Endothelial cell of umbilical vein (primary cell): Measurements from ENCODE around the gene LNX2. TPM values are rescaled to one million over a fixed set of nuclear protein-coding genes. Genes with fewer than 3 reads are reported as not detected.

Experiments used
- BruUV-seq: library from RNA; stranded (reverse); fragments of 400-500 nt; replicated peaks from 2 replicates; lab custom pipeline; 2021; lab: Mats Ljungman, UMichigan
- CTCF ChIA-PET: fragments of 300-600, 350-600 bp; sonication (Branson Sonifier 250); formaldehyde crosslinking; loops from one replicate; lab custom pipeline; 2021; ENCODE audit warnings: antibody characterized with exemption, inconsistent platforms; lab: Charles Lee
- POLR2A ChIA-PET: fragments of 300-600, 350-600 bp; sonication (Branson Sonifier 250); formaldehyde crosslinking; loops from one replicate; lab custom pipeline; 2021; ENCODE audit warnings: antibody characterized with exemption, inconsistent platforms; lab: Charles Lee
- DNase-seq: peaks from one replicate; pipeline ENCODE4 v3.0.0-alpha.2; 2011; ENCODE audit warnings: low read depth, low spot score
- FAIRE-seq: peaks from 2 replicates; lab custom pipeline; 2011; peaks lifted over from hg19 to GRCh38; lab: Jason Lieb, UNC
- H2AFZ ChIP-seq: 2 replicates; pipeline ENCODE4 v1.6.0; 2012; ENCODE audit warnings: low read depth, low read length, control low read depth, inconsistent platforms
- H3K27ac ChIP-seq: 2 replicates; pipeline ENCODE4 v1.5.1; 2011; ENCODE audit warnings: low read depth, mild to moderate bottlenecking, control low read depth, low read length, moderate library complexity; ENCODE audit not compliant: insufficient read depth
- H3K27me3 ChIP-seq, 2 experiments: 2 replicates each; pipeline versions ENCODE4 v1.6.0 to v1.6.1; 2011; ENCODE audit warnings: low read length in 2 of 2, mixed read lengths in 1 of 2; ENCODE audit not compliant: control insufficient read depth in 2 of 2, insufficient read depth in 2 of 2
- H3K36me3 ChIP-seq, 2 experiments: 2 replicates in 1 of 2; 3 replicates in 1 of 2; pipeline ENCODE4 v1.5.1; 2011; ENCODE audit warnings: low read length in 2 of 2, mild to moderate bottlenecking in 1 of 2, moderate library complexity in 1 of 2; ENCODE audit not compliant: control insufficient read depth in 2 of 2, insufficient read depth in 2 of 2; ENCODE audit errors: extremely low read depth in 1 of 2
- H3K4me1 ChIP-seq: 3 replicates; pipeline ENCODE4 v1.5.1; 2011; ENCODE audit warnings: mild to moderate bottlenecking, low read length; ENCODE audit not compliant: control insufficient read depth, insufficient read depth; ENCODE audit errors: extremely low read depth
- H3K4me2 ChIP-seq: 2 replicates; pipeline ENCODE4 v1.6.1; 2011; ENCODE audit warnings: low read length, control low read depth, mixed read lengths; ENCODE audit not compliant: insufficient read depth
- H3K4me3 ChIP-seq, 3 experiments: fragments of 200-600 bp in 1 of 3; sonication (generic), shearing (Covaris generic) in 1 of 3; replicated peaks in 1 of 3; 2 replicates each; pipeline ENCODE4 v1.5.1; 2011 to 2016; ENCODE audit warnings: control low read depth in 3 of 3, low read length in 3 of 3, mild to moderate bottlenecking in 2 of 3, inconsistent platforms in 1 of 3, low read depth in 1 of 3, moderate library complexity in 1 of 3; ENCODE audit not compliant: insufficient read depth in 1 of 3
- H3K79me2 ChIP-seq: 2 replicates; pipeline ENCODE4 v1.6.0; 2012; ENCODE audit warnings: low read length, inconsistent platforms; ENCODE audit not compliant: control insufficient read depth, insufficient read depth
- H3K9ac ChIP-seq: replicated peaks from 2 replicates; pipeline ENCODE3; 2011; ENCODE audit warnings: low read length, control low read depth; ENCODE audit not compliant: insufficient read depth; ENCODE audit errors: extremely low read depth
- H3K9me1 ChIP-seq: replicated peaks from 3 replicates; pipeline ENCODE4 v1.6.0; 2011; ENCODE audit warnings: mild to moderate bottlenecking, low read length; ENCODE audit not compliant: control insufficient read depth, insufficient read depth; ENCODE audit errors: extremely low read depth
- H3K9me3 ChIP-seq: replicated peaks from 2 replicates; pipeline ENCODE4 v1.5.1; 2012; ENCODE audit warnings: low read length, inconsistent platforms; ENCODE audit not compliant: control insufficient read depth, insufficient read depth
- H4K20me1 ChIP-seq: replicated peaks from 2 replicates; pipeline ENCODE3; 2011; ENCODE audit warnings: mild to moderate bottlenecking, low read length; ENCODE audit not compliant: control insufficient read depth, insufficient read depth; ENCODE audit errors: extremely low read depth
- CTCF ChIP-seq, 2 donors: IDR thresholded peaks; 1 replicate in 1 of 2; 2 replicates in 1 of 2; pipeline ENCODE4 v1.5.1; 2011; ENCODE audit warnings: low read length in 2 of 2, mild to moderate bottlenecking in 2 of 2, moderate library complexity in 2 of 2, control low read depth in 1 of 2, inconsistent platforms in 1 of 2, low read depth in 1 of 2; ENCODE audit not compliant: insufficient read depth in 1 of 2; ENCODE audit errors: extremely low read depth in 1 of 2
- EZH2 ChIP-seq: IDR thresholded peaks from 2 replicates; pipeline ENCODE4 v1.6.1; 2012; ENCODE audit warnings: borderline replicate concordance, low read depth, mild to moderate bottlenecking, moderate library complexity, low read length, inconsistent platforms; ENCODE audit not compliant: severe bottlenecking
- FOS ChIP-seq: IDR thresholded peaks from 2 replicates; pipeline ENCODE4 v1.6.1; 2011; ENCODE audit warnings: mild to moderate bottlenecking, low read length, moderate library complexity, borderline replicate concordance; ENCODE audit not compliant: insufficient read depth
- GATA2 ChIP-seq: IDR thresholded peaks from 2 replicates; pipeline ENCODE4 v1.7.0; 2011; ENCODE audit warnings: low read depth, mild to moderate bottlenecking, moderate library complexity, mixed read lengths, low read length; ENCODE audit not compliant: insufficient read length, insufficient read depth
- JUN ChIP-seq: IDR thresholded peaks from 2 replicates; pipeline ENCODE4 v1.6.1; 2011; ENCODE audit warnings: borderline replicate concordance, low read depth; ENCODE audit not compliant: insufficient read length, insufficient read depth
- MAX ChIP-seq: IDR thresholded peaks from 2 replicates; pipeline ENCODE4 v1.6.1; 2011; ENCODE audit not compliant: insufficient read depth, insufficient read length
- MYC ChIP-seq: IDR thresholded peaks from one replicate; pipeline ENCODE4 v1.6.1; 2011; ENCODE audit warnings: mild to moderate bottlenecking, low read depth, low read length
- POLR2A ChIP-seq: IDR thresholded peaks from 2 replicates; pipeline ENCODE4 v1.6.1; 2012; ENCODE audit warnings: low read depth, mild to moderate bottlenecking, control low read depth, low read length
- POLR2AphosphoS5 ChIP-seq: IDR thresholded peaks from 2 replicates; pipeline ENCODE4 v1.6.1; 2012; ENCODE audit warnings: low read depth, mild to moderate bottlenecking, control low read depth, low read length, moderate library complexity; ENCODE audit not compliant: insufficient read depth
- dilution Hi-C: fragments of 300-500 bp; cut with MboI; formaldehyde crosslinking; loops from one replicate; pipeline ENCODE4 v1.15.0; 2019; ENCODE audit warnings: low sequenced_read_pairs; ENCODE audit not compliant: extremely low pct_ligation_motif_present
- intact Hi-C: fragments of 100-400 bp; cut with micrococcal nuclease; formaldehyde crosslinking; loops from one replicate; pipeline ENCODE4 v1.10.0; 2022
- polyA plus RNA-seq, 4 experiments: library from polyadenylated mRNA; depleted of rRNA in 3 of 4; stranded (reverse) in 3 of 4; unstranded in 1 of 4; fragments of >200 nt; gene quantifications; 2 replicates each; pipeline versions ENCODE4 v1.2.1 to v1.2.3, GENCODE V29; 2011 to 2012; ENCODE audit warnings: missing spikeins in 1 of 4
- total RNA-seq: library from RNA; stranded (reverse); gene quantifications from 2 replicates; pipeline ENCODE4 v1.2.3, GENCODE V29; 2021

Gene LNX2
- total and polyA plus RNA-seq, 2 donors (not counting 3 experiments of a cell fraction or from before 2014, with no cell fraction given): 7.0 to 9.1 TPM

- no peak overlapping the region for H3K4me3 ChIP-seq
- H3K27me3 ChIP-seq: no peaks in the 10 kb centered on the region
- no peak overlapping the region for H3K4me2 ChIP-seq
- no TSS peak for BruUV-seq
- no peaks in the 10 kb centered on the region for H3K9me1 ChIP-seq
- TF ChIP-seq POLR2AphosphoS5 (no peak), CTCF (IDR thresholded peaks at IDR 0.05; ENCODE audit: extremely low read depth in 1 of 2, insufficient read depth in 1 of 2, low read depth in 1 of 2, low read length in 2 of 2) (no peak), FOS (no peak), MAX (no peak), GATA2 (no peak), POLR2A (no peak), MYC (no peak), JUN (no peak), EZH2 (no peak)
- H3K4me1 ChIP-seq: peaks cover 2% of the 10 kb centered on the region
- dilution Hi-C loops: no loop called here
- H3K9ac ChIP-seq: no peak overlapping the region
- H3K27ac ChIP-seq: no peak overlapping the region
- H3K9me3 ChIP-seq: no peaks in the 10 kb centered on the region
- H3K79me2 ChIP-seq: peaks cover 1% of the 10 kb centered on the region
- peaks cover 2 to 3% of the 10 kb centered on the region in 2 experiments for H3K36me3 ChIP-seq
- H2AFZ ChIP-seq: no peak overlapping the region
- DNase-seq (no peak), FAIRE-seq (no peak)
- ChIA-PET POLR2A (no interaction called here), CTCF (interaction anchor here (1.0 kb wide), 1 partner anchor 12 kb away, joined by 3 read pairs; no protein-coding TSS in a partner anchor)
- no peaks in the 10 kb centered on the region for H4K20me1 ChIP-seq
- intact Hi-C loops: no loop called here
Observed at GRCh38 chr13:27663947-27664346, 43.6 kb upstream of the LNX2 start.
